Pulmonary artery endothelial cell (primary cell): ENCODE results near the gene AKAP1. TPM values are rescaled to one million over a fixed set of nuclear protein-coding genes. Genes with fewer than 3 reads are reported as not detected.
A peak's percentile ranks its signal among the peaks of the same experiment; 100 is the strongest.
"Not testable (repeated sequence)": the region's sequence is repeated elsewhere in the genome, so short reads cannot be mapped to it uniquely, and the experiment has no call there.

Experiments used
- DNase-seq: peaks from one replicate; pipeline ENCODE4 v3.0.0-alpha.2; 2011; ENCODE audit warnings: low read depth, low spot score
- total RNA-seq: library from RNA; depleted of rRNA; stranded (reverse); fragments of >200 nt; gene quantifications from 2 replicates; pipeline ENCODE4 v1.2.3, GENCODE V29; 2014

Gene AKAP1
- total RNA-seq, 1 donor from 2014 or later, result 31.0 TPM

DNA sequence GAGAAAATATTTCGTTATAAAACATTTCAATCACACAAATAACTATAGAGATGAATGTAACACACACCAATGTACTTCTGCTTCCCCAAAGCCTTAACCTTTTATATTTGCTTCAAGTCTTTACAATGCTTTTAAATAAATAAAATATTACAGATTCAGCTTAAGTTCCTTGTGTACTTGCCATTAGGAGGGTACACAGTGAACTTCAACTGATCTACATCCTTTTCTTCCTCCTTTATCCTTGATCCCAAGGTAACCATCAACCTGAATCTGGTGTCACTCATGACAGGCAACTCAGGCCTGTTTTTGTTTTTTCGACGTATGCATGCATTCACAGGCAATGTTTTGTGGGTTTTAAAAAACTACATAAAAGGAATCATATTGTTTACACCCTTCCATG, 9.3 kb upstream of the AKAP1 start:
- DNase-seq, result no peak

- DNase-seq, result no peak
Observed at GRCh38 chr17:57077000-57077399, 8.0 kb upstream of the AKAP1 start.

DNA sequence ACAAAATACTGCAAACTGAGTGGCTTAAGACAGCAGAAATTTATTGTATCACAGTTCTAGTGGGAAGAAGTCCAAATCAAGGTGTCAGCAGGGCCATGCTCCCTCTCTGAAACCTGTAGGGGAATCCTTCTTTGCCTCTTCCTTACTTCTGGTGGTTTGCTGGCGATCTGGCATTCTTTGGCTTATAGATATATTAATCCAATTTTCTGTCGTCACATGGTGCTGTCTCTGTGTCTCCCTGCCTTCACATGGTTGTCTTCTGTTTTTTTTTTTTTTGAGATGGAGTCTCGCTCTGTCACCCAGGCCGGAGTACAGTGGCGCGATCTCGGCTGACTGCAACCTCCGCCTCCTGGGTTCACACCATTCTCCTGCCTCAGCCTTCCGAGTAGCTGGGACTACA, 6.8 kb upstream of the AKAP1 start:
- no peak for DNase-seq

DNA sequence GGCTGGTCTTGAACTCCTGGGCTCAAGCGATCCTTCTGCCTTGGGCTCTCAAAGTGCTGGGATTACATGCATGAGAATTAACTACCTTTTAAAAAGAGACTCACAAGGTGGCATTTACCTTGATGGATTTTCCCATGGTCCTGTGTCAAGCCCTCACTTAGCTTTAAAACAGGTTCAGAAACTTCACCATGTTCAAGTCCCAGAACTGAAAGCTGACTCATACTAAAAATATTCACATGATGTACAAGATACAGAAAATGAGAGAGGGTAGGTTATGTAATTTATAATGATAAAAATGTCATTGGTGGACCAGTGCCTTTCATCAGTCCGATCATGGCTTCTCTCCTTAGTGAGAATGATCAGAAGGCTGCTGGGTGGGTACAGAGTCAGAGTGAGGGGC, 4.3 kb upstream of the AKAP1 start:
- DNase-seq, result no peak

DNA sequence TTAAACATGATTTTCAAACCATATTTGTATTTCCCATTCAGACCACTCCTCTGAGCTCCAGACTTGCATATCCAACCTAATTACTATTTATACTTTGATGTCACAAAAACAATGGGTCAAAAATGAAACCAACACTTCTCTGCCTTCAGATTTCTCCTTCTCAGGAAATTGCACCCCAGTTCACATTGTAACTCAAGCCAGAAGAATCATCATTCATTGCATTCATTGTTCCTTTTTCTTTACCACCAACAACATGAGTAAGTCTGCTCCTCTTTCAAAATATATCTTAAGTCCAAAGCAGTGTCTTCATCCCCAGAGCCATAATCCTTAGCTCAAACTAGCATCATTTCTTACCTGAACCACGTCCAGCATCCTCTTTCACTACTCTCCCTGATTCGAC, 2.6 kb upstream of the AKAP1 start:
- no peak for DNase-seq

DNA sequence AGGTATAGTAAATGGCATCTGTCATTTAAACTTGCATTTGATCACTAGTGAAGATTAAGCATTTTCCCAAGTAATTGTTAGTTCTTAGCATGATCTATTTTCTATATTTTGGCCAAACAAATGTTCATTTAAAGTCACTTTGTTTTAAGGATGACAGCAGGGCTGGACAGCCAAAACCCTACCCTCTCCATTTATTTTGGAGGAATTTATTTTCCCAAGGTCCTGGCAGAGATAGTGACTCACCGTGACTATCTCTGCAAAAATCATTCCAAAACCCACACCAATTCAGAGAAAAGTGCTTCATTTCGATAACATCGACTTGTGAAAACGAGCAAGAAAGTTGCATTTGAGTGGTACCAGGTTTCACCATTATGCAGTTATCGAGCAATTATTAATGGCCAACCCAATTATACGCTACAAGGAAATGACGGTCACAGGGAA, 665 bp upstream of the AKAP1 start:
- no peak for DNase-seq

GRCh38 chr17:57085448-57086068, 512 bp downstream of the AKAP1 start:
- no peak for DNase-seq

DNA sequence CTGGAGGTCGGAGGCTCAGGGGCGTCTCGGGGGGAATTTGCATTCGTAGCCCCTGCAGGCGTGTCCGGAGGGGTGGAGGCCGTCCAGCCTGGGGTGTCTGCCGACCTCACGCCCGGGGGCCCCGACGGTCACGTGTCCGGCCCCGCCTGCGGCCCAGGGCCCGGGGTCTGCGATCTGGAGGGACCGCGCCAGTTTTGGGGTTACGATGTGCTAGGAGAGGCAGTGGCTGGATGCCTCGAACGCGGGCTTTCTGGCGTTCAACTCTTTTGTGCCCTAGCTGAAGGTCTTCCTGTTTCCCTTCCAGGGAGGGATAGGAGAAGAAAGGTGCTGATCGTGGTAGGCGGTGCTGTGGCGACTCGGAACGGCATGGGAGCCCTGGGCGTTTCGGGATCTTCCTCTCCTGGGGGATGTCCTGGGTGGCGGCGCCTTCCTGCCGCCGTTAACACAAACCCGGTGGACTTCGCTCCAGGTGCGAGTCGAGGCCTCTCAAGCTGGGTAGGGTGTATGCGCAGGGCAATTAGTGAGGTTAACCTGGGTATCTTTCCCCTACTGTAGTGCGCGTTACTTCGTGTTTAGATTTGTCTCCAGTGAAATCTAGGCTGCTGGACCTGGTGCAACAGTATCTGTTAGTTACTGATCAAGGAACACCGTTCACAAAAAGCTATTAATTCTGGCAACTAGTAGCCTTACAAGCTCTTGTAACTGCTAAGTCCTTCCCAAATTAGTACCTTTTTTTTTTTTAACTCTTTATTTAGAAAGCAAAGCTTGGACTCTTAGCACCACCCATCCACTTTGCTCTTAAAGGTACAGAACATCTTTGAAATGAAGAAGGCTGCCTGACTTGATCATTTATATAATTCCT, 1.3 kb downstream of the AKAP1 start:
- DNase-seq, result no peak

GRCh38 chr17:57088298-57088697, 3.3 kb downstream of the AKAP1 start:
- no peak for DNase-seq

- no peak for DNase-seq
Observed at GRCh38 chr17:57089391-57089790, 4.3 kb downstream of the AKAP1 start.

GRCh38 chr17:57090560-57091185, 5.6 kb downstream of the AKAP1 start:
- no peak for DNase-seq

DNA sequence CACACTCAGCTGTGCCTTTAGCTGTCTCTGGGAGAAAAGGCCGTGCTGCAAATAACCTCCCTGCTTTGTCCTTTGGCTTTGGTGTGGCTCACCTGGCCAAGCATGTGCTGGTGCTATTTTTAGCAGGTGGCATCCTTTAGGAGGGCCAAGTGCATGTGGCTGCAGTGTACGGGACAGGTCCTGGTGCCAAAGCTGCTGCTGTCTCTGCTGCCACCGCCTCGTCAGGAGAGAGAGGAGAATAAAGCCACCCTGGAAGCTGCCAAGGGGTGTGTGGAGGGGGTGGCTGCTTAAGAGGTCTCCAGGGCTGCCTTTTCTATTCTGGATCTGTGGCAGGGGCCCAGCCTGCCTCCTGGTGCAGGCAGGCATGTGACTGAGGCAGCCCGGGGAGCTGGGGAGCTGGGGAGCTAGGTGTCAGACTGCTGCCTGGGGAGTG, 6.2 kb downstream of the AKAP1 start:
- DNase-seq, result no peak

DNA sequence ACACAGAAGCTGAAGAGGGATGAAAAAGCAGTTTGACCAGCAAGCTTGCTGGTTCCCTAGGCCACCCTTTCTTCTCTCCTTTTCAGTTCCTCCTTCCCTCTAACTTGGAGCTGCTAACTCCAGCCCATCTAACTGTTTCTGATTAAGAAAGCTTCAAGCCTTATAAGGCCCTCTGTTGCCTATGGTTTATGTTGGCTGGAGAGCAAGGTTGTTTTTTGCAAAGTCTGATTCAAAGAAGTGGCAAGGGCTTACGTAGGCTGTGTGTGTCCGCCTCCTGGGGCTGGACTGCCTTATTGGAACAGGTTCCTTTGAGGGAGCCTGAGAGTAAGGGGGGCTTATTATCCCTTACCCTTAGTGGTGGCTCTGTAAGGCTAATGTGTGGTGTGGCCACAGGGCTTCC, 7.1 kb downstream of the AKAP1 start:
- no peak for DNase-seq

GRCh38 chr17:57092779-57093178, 7.7 kb downstream of the AKAP1 start:
- DNase-seq, result no peak

DNA sequence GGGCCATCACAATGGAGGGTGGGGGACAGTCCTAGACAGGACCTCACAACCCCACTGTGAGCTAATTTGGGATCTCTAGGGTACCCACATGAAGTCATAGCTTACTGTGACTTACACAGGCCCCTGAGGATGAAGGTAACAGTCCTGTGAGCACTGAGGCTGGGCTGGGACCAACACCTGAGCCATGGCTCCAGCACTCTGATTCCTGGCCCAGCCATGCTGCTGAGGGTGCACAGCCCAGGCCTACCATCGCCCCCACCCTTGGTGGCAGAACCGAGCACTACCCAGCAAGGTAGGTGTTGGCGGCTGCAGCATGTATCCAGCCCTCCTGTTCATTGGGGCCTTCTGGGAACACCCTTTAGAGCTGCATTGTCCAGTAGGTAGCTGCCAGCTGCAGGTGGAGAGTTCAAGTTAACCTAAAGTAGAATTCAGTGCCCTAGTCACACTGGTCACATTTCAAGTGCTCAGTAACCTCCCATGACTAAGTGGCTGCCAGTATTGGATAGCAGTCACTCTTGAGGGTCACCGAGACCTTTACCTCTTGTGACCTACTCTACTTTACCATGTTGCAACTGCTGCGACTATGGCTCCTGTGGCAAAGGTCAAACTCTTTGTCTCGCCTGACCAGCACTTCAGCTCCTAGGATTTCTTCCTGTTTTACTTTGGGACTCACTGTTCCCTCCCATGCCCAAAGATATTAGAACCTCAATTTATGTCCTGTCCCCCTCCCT, 11.6 kb downstream of the AKAP1 start:
- no peak for DNase-seq

DNA sequence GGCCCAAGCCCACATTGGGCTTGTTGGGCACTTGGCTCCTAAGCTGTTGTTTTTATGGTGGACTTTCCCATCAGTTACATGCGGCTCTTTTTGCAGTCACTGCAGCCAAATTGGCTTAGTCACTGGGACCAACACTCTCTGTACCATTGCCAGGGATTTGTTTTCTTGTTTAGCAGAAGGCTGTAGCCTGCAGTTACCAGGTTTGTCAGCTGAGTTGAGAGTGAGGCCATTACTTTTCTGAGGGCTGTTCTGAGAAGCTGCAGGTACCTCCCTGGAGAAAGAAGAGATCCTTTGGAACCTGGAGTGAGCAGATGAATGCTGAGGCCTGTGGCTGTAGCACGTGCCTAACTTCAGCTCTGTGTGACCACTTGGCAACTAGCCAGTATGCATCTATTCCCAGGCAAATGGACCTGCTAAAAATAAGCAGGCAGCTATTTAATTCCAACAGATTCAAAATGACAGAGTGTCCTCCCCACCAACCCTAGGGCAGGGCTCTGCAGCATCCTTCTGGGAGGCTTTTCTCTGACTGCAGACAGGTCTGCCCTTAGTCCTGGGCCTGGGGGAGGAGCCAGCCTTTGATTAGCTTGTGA, 12.9 kb downstream of the AKAP1 start:
- DNase-seq, result peak; percentile 40

DNA sequence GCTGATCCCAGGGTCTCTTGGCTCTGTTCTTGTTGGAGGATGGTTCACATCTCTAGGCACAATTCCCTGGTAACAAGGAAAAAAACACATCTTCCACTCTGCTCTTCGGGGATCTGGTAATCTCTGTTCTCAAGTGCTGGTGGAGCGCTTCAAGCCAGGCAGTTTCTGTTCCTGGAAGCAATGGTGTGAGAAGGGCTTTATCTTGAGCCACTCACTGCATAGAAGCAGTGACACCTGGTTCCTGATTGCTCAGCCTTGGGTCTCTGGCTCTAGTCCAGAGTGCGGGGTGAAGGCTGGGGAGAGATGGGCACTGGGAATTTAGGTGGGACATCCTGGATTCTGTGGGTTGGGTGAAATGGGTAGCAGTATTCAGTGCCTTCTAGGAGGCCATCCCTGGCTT, 14.1 kb downstream of the AKAP1 start:
- no peak for DNase-seq

DNA sequence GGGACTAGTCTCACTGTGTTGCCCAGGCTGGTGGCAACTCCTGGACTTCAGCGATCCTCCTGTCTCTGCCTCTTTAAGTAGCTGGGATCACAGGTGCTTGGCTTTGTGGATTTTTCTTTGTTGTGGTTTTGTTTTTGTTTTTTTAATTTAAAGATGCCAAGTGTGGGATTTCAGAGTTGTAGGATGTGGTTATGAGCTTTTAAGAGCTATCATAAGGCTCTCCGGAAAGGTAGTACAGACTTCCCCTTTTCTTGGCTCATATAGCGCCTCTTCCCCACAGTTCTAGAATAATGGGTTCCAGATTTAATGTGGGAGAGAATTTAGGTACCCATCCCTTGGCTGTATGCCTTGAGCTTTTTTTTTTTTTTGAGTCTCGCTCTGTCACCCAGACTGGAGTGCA, 17.1 kb downstream of the AKAP1 start:
- no peak for DNase-seq

DNA sequence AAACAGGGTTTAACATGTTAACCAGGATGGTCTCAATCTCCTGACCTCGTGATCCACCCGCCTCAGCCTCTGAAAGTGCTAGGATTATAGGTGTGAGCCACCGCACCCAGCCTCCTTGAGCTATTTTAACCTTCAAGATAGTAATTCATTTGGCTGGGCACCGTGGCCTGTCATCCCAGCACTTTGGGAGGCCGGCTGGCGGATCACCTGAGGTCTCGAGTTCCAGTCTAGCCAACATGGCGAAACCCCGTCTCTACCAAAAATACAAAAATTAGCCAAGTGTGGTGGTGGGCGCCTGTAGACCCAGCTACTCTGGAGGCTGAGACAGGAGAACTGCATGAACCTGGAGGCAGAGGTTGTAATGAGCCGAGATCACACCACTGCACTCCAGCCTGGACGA, 17.6 kb downstream of the AKAP1 start:
- not testable (repeated sequence) for DNase-seq

- DNase-seq, result no peak
Observed at GRCh38 chr17:57104461-57105175, 19.6 kb downstream of the AKAP1 start.

DNA sequence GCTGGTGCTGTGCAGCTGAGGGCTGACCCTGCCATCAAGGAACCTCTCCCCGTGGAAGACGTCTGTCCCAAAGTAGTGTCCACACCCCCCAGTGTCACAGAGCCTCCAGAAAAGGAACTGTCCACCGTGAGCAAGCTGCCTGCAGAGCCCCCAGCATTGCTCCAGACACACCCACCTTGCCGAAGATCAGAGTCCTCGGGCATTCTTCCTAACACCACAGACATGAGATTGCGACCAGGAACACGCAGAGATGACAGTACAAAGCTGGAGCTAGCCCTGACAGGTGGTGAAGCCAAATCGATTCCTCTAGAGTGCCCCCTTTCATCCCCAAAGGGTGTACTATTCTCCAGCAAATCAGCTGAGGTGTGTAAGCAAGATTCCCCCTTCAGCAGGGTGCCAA, 20.5 kb downstream of the AKAP1 start:
- no peak for DNase-seq
